ENCODE results near the gene ALPK3. TPM values are rescaled to one million over a fixed set of nuclear protein-coding genes. Genes with fewer than 3 reads are reported as not detected.

Gene ALPK3
- total RNA-seq, 1 donor from 2014 or later: 5.5 TPM

- ATAC-seq: peak; percentile 62
Measured at GRCh38 chr15:84826369-84826823, 9.2 kb downstream of the ALPK3 start.

GRCh38 chr15:84827246-84827645, 10.1 kb downstream of the ALPK3 start:
- no peak for ATAC-seq

- no peak for ATAC-seq
Measured at GRCh38 chr15:84828086-84828908, 11.1 kb downstream of the ALPK3 start.

- no peak for ATAC-seq
Measured at GRCh38 chr15:84829428-84829827, 12.3 kb downstream of the ALPK3 start.

- ATAC-seq: no peak
Measured at GRCh38 chr15:84830036-84830435, 12.9 kb downstream of the ALPK3 start.

- no peak for ATAC-seq
Measured at GRCh38 chr15:84831028-84831427, 13.9 kb downstream of the ALPK3 start.

GRCh38 chr15:84831613-84832012, 14.5 kb downstream of the ALPK3 start:
- ATAC-seq: no peak

- no peak for ATAC-seq
Measured at GRCh38 chr15:84832448-84833040, 15.4 kb downstream of the ALPK3 start.

GRCh38 chr15:84833447-84834228, 16.5 kb downstream of the ALPK3 start:
- no peak for ATAC-seq

GRCh38 chr15:84834229-84834955, 17.2 kb downstream of the ALPK3 start:
- no peak for ATAC-seq

- ATAC-seq: peak; percentile 34
Measured at GRCh38 chr15:84834969-84835368, 17.8 kb downstream of the ALPK3 start.

- no peak for ATAC-seq
Measured at GRCh38 chr15:84835661-84836337, 18.6 kb downstream of the ALPK3 start.

- no peak for ATAC-seq
Measured at GRCh38 chr15:84836844-84837243, 19.7 kb downstream of the ALPK3 start.

- ATAC-seq: no peak
Measured at GRCh38 chr15:84839714-84840113, 22.6 kb downstream of the ALPK3 start.

GRCh38 chr15:84840255-84840654, 23.1 kb downstream of the ALPK3 start:
- no peak for ATAC-seq

GRCh38 chr15:84840741-84841429, 23.7 kb downstream of the ALPK3 start:
- peak; percentile 23 for ATAC-seq

- no peak for ATAC-seq
Measured at GRCh38 chr15:84842781-84843180, 25.6 kb downstream of the ALPK3 start.

- ATAC-seq: no peak
Measured at GRCh38 chr15:84844964-84845363, 27.8 kb downstream of the ALPK3 start.

GRCh38 chr15:84845631-84846030, 28.5 kb downstream of the ALPK3 start:
- peak; percentile 94 for ATAC-seq

GRCh38 chr15:84846269-84846668, 29.1 kb downstream of the ALPK3 start:
- ATAC-seq: no peak

- no peak for ATAC-seq
Measured at GRCh38 chr15:84847382-84847781, 30.2 kb downstream of the ALPK3 start.

Measured in esophagus mucosa (tissue), 1 donor.